Thymus (tissue), 11 donors: ENCODE data around the gene RD3L. TPM values are rescaled to one million over a fixed set of nuclear protein-coding genes. Genes with fewer than 3 reads are reported as not detected.

Experiments
- DNase-seq, 9 donors: peaks; one replicate each; pipeline ENCODE4 v3.0.0-alpha.2; 2013; ENCODE audit warnings: low spot score in 9 of 9, low read depth in 6 of 9, missing footprints in 1 of 9
- H3K27ac ChIP-seq, 2 donors: one replicate each; pipeline ENCODE4 v1.5.1; 2013; ENCODE audit warnings: control low read depth in 1 of 2, low read depth in 1 of 2, low read length in 1 of 2, mild to moderate bottlenecking in 1 of 2, moderate library complexity in 1 of 2
- H3K27me3 ChIP-seq, 2 donors: one replicate each; pipeline ENCODE4 v1.5.1; 2013; ENCODE audit warnings: low read length in 1 of 2; ENCODE audit not compliant: control insufficient read depth in 2 of 2, insufficient read depth in 1 of 2
- H3K36me3 ChIP-seq, 2 donors: one replicate each; pipeline ENCODE4 v1.5.1; 2013; ENCODE audit warnings: low read length in 1 of 2, mild to moderate bottlenecking in 1 of 2, moderate library complexity in 1 of 2; ENCODE audit not compliant: control insufficient read depth in 2 of 2, insufficient read depth in 2 of 2
- H3K4me1 ChIP-seq, 2 donors: one replicate each; pipeline ENCODE4 v1.5.1; 2013; ENCODE audit warnings: low read length in 2 of 2; ENCODE audit not compliant: control insufficient read depth in 2 of 2, insufficient read depth in 2 of 2
- H3K4me3 ChIP-seq, 2 donors: one replicate each; pipeline ENCODE4 v1.5.1; 2013; ENCODE audit warnings: low read length in 2 of 2, control low read depth in 1 of 2, mild to moderate bottlenecking in 1 of 2
- H3K9me3 ChIP-seq, 2 donors: one replicate each; pipeline ENCODE4 v1.5.1; 2013; ENCODE audit warnings: low read length in 1 of 2, mild to moderate bottlenecking in 1 of 2; ENCODE audit not compliant: control insufficient read depth in 2 of 2, insufficient read depth in 1 of 2
- WGBS: extraction: QIAGEN DNeasy Blood & Tissue Kit; methylation state at CpG from one replicate; pipeline ENCODE4 v1.1.7; 2013; 5-methylcytosine and 5-hydroxymethylcytosine counted together
- polyA plus RNA-seq: library from polyadenylated mRNA; stranded (reverse); fragments of 200-250 nt; gene quantifications from one replicate; pipeline ENCODE4 v1.2.3, GENCODE V29; 2013
- total RNA-seq: library from RNA; stranded (reverse); fragments of 120-200 nt; gene quantifications from one replicate; pipeline ENCODE4 v1.2.4, GENCODE V29; 2013
- donor health status: healthy.

Gene RD3L
- total and polyA plus RNA-seq, 2 donors = not detected

- no peaks in the 10 kb centered on the region for H3K9me3 ChIP-seq
- no peak for DNase-seq
- WGBS = 93% methylated on average over 5 of the region's 5 CpGs
- no peak overlapping the region for H3K27ac ChIP-seq
- no peaks in the 10 kb centered on the region for H3K27me3 ChIP-seq
- H3K4me1 ChIP-seq = no peaks in the 10 kb centered on the region
- H3K4me3 ChIP-seq = no peak overlapping the region
- no peaks in the 10 kb centered on the region for H3K36me3 ChIP-seq
Observed at GRCh38 chr14:103961928-103962578, 19.7 kb upstream of the RD3L start.

GRCh38 chr14:103960457-103961055 lies 18.2 kb upstream of the RD3L start:
- no peaks in the 10 kb centered on the region for H3K9me3 ChIP-seq
- WGBS = 59% methylated on average over 11 of the region's 11 CpGs

GRCh38 chr14:103949131-103949790 lies 6.9 kb upstream of the RD3L start:
- H3K4me3 ChIP-seq = no peak overlapping the region
- no peak for DNase-seq
- H3K9me3 ChIP-seq = no peaks in the 10 kb centered on the region
- no peaks in the 10 kb centered on the region for H3K4me1 ChIP-seq
- H3K27ac ChIP-seq = no peak overlapping the region
- 95% methylated on average over 5 of the region's 5 CpGs for WGBS
- no peaks in the 10 kb centered on the region for H3K27me3 ChIP-seq
- no peaks in the 10 kb centered on the region for H3K36me3 ChIP-seq

More at GRCh38 chr14:103960457-103961055, 18.2 kb upstream of the RD3L start:
- H3K27me3 ChIP-seq = no peaks in the 10 kb centered on the region
- H3K4me1 ChIP-seq = no peaks in the 10 kb centered on the region
- H3K27ac ChIP-seq = no peak overlapping the region
- no peaks in the 10 kb centered on the region for H3K36me3 ChIP-seq
- DNase-seq = no peak
- H3K4me3 ChIP-seq = no peak overlapping the region

GRCh38 chr14:103948442-103948841 lies 6.1 kb upstream of the RD3L start:
- Histone ChIP-seq H3K4me1 (no peaks in the 10 kb centered on the region), H3K9me3 (no peaks in the 10 kb centered on the region), H3K36me3 (no peaks in the 10 kb centered on the region), H3K27ac (no peak overlapping the region), H3K27me3 (no peaks in the 10 kb centered on the region), H3K4me3 (no peak overlapping the region)
- DNase-seq = no peak
- WGBS = 90% methylated on average over 2 of the region's 2 CpGs

GRCh38 chr14:103946975-103947374 lies 4.6 kb upstream of the RD3L start:
- no peak overlapping the region for H3K4me3 ChIP-seq
- H3K9me3 ChIP-seq = no peaks in the 10 kb centered on the region
- no peak for DNase-seq
- H3K4me1 ChIP-seq = no peaks in the 10 kb centered on the region
- WGBS = 95% methylated on average over 2 of the region's 2 CpGs
- no peak overlapping the region for H3K27ac ChIP-seq
- no peaks in the 10 kb centered on the region for H3K27me3 ChIP-seq
- H3K36me3 ChIP-seq = no peaks in the 10 kb centered on the region

GRCh38 chr14:103943673-103944072 lies 1.3 kb upstream of the RD3L start:
- Histone ChIP-seq H3K27ac (no peak overlapping the region), H3K9me3 (no peaks in the 10 kb centered on the region), H3K4me1 (no peaks in the 10 kb centered on the region), H3K36me3 (no peaks in the 10 kb centered on the region), H3K4me3 (no peak overlapping the region), H3K27me3 (peaks cover 0 to 2% of the 10 kb centered on the region in 2 donors)
- no peak for DNase-seq
- WGBS = 84% methylated on average over 5 of the region's 5 CpGs

- WGBS = 89% methylated on average over 7 of the region's 7 CpGs
- Histone ChIP-seq H3K4me1 (no peaks in the 10 kb centered on the region), H3K9me3 (no peaks in the 10 kb centered on the region), H3K27ac (no peak overlapping the region), H3K4me3 (no peak overlapping the region), H3K36me3 (no peaks in the 10 kb centered on the region), H3K27me3 (peaks cover 0 to 4% of the 10 kb centered on the region in 2 donors)
- DNase-seq = no peak
Observed at GRCh38 chr14:103941462-103941861, 867 bp downstream of the RD3L start.

- DNase-seq = no peak
- Histone ChIP-seq H3K9me3 (no peaks in the 10 kb centered on the region), H3K4me1 (no peaks in the 10 kb centered on the region), H3K27ac (no peak overlapping the region), H3K36me3 (no peaks in the 10 kb centered on the region), H3K4me3 (no peak overlapping the region), H3K27me3 (peaks cover 0 to 2% of the 10 kb centered on the region in 2 donors)
- WGBS = 86% methylated on average over 2 of the region's 2 CpGs
Observed at GRCh38 chr14:103935102-103935501, 7.2 kb downstream of the RD3L start.

GRCh38 chr14:103932791-103933490 lies 9.4 kb downstream of the RD3L start:
- peaks cover 0 to 2% of the 10 kb centered on the region in 2 donors for H3K27me3 ChIP-seq
- no peaks in the 10 kb centered on the region for H3K36me3 ChIP-seq
- 91% methylated on average over 11 of the region's 11 CpGs for WGBS
- H3K9me3 ChIP-seq = no peaks in the 10 kb centered on the region
- H3K4me3 ChIP-seq = no peak overlapping the region
- no peaks in the 10 kb centered on the region for H3K4me1 ChIP-seq
- no peak for DNase-seq
- H3K27ac ChIP-seq = no peak overlapping the region
